HG02610 (cell line): Measurements from ENCODE around the gene THADA.
"Not testable (repeated sequence)": the region's sequence is repeated elsewhere in the genome, so short reads cannot be mapped to it uniquely, and the experiment has no call there.

Experiments used
- ATAC-seq: cut with Tn5 transposase; IDR thresholded peaks from one replicate; pipeline ENCODE4 v1.9.1; 2021; ENCODE audit warnings: mild to moderate bottlenecking, moderate library complexity; ENCODE audit not compliant: unreplicated experiment

Gene THADA

DNA sequence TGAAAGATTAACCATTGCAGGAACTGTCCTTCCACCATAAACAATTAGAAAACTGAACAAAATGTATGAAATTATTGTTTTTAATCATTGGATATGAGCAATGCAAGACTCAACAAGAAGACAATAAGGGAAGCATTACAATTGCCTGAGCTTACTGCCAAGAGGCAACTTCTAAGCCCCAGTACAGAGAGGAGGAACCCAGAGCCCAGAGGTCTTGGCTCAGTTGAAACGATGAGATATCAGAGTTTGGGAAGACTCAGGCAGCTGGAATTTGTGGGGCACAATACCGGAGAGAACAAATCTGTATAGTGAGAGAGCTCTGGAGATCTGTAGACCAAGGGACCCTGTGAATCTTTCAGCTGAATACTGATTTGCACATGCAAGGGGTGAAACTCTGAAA lies 288.8 kb downstream of the THADA start:
- no peak for ATAC-seq

DNA sequence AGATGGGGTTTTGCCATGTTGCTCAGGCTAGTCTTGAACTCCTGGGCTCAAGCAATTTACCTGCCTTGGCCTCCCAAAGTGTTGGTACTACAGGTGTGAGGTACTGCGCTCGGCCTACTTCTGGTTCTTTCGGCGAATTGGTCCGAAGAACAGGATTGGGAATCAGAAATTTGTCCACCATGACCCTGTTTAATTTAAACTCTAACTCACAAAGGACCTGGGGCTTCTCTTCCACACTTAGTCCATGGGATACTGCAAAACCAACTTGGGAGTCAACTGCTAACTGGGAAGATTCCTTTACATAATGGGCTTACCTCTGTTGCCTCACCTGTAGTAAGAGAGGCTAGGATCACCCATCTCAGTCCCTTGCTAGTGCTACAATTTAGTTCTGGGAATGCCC lies 289.6 kb downstream of the THADA start:
- no peak for ATAC-seq

DNA sequence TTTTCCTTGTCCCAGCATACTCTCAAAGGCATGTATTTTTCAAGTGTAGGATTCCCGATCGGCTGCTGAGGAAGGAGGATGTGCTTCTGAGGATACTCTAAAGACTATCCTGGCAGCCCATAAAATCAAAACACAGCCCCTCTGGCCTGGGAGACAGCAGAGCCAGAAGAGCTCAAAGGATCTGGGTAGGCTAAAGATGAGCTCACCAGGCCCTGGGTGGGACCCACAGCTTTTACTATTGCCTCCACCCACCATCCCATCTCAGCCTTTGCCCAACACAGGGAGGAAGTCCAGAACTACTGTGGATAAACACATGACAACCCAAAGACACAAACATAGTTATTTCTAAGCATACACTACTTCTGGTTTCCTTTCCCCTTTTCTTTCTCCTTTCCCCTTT lies 290.3 kb downstream of the THADA start:
- no peak for ATAC-seq

DNA sequence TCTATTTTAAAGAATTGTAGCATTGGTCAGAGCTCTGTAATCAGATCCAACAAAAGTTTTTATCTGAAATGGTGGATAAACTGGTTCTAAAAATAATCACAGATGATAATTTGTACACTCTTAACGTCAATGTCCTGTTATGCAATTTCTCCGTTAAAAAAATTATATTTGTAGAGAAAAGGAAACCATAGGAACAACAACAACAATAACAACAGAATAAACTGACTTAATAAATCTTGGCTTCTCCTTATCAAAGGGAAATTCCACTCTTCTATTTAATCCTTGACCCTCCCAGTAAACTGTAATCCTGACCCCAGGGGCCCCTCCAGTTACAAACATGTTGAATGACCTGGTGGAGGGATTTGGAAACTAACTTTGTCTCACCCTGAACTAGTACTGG lies 290.8 kb downstream of the THADA start:
- ATAC-seq, result no peak

DNA sequence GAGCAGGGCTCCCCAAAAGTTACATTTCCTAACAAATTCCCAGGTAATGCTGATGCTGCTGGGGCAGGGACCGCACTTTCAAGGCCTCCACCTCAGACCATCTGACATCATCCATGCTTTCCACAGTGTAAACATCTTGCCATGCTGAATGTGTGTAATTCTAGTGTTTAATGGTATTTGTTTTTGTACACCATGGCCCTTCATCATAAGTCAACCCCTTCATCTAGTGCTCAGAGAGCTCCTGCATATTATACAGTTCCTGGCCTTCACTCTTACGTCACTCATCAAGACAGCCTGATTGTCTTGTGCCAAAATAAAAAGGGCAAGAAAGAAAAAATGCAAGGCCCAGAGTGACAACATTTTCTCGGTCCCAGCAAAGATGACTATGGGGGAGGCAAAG lies 291.9 kb downstream of the THADA start:
- ATAC-seq, result no peak

DNA sequence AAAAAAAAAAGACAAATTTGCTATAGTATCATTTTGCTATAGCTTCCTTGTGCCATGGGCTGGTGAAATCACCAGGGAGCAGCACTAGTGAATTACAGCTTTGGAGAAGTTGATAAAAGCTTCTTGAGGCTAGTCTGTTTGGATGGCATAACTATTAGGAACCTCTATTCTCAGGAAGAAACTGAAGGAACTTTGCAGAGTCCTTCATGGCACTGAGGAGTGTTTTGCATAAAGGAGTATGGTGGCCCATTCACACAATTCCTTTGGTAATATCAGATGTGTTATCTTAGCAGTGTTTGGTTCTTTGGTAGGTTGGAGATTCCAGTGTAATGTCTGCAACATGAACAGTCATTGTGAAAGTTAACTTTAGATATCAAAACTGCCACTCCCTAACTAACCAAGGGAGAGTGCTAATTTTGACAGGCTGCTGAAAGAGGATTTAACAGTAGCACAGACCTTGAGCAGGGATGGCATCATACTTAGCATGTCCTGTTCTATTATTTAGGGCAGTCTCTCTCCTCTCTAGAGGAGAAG lies 292.8 kb downstream of the THADA start:
- ATAC-seq, result no peak

DNA sequence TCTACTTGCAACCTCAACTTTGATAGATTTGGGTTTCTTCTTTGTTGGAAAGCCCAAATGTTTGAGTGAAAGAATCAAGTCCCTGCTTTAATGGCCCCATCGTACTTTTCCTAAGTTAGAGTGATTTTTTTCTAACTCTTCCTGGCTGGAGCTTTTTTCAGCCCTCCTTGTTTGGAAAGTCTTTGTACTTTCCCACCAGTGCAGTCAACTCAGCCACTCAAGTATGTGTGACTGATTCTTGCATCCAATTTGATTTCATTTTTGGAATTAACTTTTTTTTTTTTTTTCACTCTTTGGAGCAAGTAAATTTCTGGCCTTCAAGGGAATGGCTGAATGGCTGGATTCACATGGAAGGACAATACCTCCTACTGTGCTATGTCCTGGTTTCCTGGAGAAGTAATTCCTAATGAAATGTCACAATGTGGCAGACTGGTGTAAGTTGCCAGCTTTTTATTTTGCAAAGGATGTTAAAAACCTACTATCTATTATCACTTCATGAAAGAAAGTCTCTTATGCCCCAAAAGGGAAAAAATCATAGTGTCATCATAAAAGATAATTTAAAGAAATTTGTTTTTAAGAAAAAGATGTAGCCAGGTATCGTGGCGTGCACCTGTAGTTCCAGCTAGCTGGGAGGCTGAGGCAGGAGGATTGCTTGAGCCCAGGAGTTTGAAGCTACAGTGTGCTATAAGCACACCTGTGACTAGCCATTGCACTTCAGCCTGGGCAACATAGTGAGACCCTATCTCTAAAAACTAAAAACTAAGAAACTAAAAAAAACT lies 293.5 kb downstream of the THADA start:
- ATAC-seq, result no peak

DNA sequence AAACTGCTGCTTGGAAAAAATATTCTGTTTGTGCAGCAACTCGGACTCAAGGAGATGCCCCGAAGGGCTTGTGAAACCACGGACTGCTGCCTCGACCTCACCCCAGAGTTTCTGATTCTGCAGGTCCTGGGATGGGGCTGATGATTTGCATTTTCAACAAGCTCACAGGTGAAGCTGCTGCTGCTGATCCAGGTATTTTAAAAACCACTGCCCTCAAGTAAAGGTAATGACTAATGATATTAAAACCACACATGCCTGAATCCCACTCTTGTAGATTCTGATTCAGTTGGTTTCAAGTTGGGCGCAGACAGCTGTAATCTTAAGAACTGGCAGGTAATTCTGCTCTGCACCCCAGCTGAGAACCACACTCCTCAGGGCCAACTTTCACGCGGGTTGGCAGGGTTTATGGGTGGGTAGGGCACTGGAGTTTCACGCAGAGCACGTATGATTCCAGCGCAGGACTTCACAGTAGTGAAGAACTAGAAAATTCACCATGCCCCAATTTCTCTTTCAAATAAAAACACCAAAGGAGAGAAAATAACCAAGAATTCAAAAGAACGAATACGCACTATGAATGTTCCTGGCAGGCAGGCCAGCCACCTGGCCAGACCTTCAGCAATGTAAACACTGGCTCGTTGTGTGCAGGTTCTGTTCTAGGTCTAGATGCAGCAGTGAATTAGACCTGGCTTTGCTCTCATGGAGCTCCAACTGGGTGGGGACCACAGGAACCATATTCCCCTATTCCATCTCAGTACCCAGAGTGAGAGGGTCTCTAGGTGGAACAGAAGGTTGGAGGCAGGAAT lies 294.9 kb downstream of the THADA start:
- ATAC-seq, result no peak

DNA sequence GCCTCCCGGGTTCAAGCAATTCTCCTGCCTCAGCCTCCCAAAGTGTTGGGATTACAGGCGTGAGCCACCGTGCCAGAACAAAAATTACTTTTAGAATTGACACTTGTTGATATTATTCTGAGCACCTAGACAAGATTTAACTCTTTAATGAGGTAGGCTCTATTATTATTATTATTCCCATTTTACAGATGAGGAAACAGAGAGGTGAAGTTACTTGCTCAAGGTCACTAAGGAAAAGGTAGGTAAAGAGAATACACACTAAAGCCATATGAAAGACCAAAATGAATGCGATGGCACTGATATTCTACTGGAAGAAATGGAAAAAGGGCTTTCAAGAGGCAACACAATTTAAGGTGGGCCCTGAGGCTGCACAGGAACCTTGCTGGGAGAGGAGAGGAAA lies 295.6 kb downstream of the THADA start:
- no peak for ATAC-seq

DNA sequence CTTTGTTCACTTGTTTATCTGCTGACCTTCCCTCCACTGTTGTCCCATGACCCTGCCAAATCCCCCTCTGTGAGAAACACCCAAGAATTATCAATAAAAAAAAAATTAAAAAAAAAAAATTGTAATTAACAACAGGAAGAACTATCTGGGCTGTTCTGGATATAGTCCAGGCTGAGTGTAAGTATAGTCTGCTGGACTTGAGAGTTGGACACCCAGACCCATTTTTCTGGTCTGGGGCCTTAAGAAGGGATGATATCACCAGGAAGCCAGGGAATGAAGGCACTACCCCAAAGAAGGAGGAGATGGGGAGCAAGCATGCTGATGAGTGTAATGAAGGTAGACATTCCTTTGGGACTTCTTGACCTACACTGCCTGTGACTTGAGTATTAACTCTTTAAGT lies 297.3 kb downstream of the THADA start:
- ATAC-seq, result no peak

DNA sequence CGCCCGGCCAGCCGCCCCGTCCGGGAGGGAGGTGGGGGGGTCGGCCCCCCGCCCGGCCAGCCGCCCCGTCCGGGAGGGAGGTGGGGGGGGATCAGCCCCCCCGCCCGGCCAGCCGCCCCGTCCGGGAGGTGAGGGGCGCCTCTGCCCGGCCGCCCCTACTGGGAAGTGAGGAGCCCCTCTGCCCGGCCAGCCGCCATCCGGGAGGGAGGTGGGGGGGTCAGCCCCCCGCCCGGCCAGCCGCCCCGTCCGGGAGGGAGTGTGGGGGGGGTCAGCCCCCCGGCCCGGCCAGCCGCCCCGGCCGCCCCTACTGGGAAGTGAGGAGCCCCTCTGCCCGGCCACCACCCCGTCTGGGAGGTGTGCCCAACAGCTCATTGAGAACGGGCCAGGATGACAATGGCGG lies 298.1 kb downstream of the THADA start:
- not testable (repeated sequence) for ATAC-seq

DNA sequence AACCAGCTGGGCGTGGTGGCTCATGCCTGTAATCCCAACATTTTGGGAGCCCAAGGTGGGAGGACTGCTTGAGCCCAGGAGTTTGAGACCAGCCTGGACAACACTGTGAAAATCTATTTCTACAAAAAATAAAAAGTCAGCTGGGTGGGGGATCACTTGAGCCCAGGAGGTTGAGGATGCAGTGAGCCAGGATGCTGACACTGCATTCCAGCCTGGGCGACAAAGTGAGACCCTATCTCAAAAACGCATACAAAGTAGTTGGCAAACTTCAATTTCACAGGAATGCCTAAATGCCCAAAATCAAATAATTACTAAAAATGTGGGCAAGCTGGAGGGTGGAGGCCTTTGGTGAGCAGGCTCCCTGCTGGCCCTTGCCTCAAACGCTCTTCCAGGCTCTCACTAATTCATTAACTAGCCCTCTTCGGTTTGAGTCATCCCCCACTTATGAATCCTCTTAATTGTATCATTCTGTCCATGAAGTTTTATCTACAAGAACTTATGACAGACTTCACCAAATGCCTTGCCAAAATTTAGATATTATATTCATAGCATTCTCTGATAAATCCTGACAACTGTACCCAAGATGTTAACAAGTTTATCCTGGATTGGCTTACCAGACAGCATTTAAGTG lies 300.8 kb downstream of the THADA start:
- ATAC-seq, result no peak

DNA sequence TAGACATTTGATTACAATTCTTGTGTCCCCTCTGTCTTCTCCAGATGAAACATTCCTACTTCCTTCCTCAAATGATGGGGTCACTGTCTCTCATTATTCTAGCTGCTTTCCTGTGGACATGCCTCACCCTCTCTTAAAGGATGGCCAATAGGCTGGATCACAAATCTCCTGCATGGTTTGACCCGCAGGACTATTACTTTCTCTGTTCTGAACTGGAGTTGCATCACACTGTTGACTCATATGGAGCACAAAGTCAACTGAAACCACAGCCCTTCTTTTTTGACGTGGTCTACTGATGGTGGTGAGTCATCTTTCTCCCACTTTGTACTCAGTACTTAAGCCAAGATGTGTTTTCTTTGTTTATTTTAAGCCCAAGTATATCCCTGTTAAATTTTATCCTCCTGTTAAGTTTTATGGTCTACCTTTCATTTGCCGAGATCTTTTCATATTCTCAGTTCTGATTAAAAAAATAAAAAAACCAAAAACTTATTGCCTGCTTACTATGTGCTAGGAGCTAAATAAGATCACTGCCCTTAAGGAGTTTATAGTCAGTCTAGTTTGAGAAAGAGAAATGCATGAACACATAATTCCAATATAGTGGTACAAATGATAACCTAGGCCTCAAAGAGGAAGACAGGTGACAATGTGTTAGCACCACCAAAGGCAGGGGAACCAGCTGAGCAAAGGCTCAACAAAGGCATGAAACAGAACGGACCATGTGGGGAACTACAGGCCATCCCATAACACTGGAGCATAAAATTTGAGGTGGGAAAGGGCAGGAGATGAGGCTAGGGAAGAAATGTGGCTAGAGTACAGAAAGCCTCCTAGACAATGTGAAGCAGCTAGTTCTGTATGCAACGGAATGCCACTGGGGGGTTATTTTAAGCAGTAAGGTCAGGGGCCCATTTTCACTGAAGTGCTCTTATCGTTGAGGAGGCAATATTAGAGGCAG lies 301.8 kb downstream of the THADA start:
- peak; percentile 100 for ATAC-seq

DNA sequence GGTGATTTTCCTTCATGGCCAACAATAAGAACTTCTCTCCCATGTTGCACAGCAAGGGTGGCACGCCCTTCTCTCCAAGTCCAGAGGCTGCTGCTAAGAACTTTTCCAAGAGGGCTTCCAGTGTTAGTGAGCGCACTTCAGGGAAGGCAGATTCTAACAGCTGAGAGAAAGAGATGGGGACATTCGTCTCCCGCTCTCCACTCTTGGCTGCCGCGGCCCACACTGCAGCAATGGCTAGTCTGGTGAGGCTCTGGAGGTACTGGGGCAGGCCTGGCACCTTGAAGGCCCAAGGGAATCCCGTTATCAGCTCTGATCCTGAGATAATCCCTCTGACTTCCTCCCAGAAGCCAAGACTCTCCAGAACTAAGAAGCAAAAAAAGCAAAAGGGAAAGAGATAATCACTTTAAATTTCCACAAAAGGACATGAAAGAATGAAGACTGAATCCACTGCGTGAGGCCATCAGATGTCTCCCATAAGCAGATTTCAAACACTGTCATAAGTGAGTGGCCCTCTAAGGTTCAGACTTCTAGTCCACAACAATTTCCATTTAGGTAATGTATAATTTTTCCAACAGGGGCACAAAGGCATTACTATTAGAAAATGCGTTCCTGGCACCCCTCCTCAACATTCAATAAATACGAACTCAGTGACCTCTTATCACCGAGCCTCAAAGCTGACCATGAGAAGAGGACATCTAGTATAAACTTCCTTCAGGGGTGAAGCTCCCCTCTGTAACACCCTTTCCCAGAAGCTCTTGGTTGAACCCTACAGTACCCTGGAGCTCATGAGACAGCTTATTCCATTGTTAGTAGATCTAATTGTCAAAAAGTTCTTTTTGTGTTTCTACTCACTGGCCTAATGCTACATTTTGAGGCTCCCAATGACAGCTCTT lies 302.7 kb downstream of the THADA start:
- ATAC-seq, result no peak

DNA sequence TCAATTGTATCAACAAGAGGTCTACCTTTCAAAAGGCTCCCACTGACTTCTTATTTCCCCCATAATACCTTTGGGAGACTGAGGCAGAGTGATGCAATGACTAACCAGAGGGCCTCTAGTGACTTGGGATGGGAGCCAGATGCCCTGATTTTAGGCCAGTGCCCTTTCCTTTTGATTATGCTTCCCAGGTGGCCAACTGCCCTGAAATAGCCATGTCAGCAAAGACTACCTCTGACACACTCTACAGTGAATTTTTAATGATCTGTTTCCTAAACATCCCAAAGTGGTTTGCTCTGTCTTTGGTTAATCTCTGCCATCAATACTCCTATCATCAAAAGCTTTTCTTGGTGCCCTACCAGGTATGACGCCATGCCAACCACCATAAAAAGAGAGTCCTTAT lies 303.5 kb downstream of the THADA start:
- ATAC-seq, result no peak

DNA sequence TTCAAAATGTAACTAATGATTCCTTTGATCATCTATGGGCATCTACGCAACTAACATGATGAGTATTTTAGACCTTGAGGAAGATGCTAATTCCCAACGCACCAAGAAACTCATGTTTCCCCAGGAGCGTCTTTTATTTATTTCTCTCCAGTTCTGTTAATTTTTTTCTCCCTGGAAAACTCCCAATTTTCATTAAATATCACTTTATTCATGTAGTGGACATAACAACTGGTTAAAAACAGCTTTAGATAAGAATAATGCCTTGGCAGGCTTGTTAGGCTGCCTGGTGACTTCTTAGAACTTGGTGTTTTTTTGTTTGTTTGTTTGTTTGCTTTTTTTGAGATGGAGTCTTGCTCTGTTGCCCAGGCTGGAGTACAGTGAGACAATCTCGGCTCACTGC lies 306.5 kb downstream of the THADA start:
- no peak for ATAC-seq

DNA sequence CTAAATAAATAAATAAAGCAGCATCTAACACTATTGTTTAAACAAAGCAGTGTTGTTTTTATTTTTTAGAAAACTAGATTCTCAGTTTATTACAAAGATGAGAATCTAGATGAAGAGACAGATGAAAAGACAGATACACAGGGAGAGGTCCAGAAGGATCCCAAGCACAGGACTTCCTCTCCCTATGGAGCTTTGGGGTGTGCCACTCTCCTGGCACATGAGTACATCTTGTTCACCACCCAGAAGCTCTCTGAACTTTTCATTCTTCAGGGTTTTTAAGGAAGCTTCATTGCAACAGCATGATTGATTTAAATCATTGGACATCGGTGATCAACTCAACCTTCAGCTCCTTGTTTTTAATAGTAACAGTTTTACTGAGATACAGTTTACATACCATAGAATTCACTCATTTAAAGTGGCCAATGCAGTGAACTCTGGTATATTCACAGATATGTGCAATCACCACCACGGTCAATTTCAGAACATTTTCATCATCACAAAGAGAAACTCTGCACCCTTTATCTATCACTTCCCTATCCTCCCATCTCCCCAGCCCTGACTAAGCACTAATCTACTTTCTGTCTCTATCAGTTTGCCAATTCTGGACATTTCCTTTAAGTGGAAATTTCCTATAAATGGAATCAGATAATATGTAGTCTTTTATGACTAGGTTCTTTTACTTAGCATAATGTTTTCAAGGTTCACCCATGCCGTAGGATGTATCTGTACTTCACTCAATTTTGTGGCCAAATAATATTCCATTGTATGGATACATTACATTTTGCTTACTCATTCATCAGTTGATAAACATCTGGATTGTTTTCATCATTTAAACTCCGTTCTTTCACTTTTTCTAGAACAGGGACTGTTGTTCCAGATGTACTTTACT lies 307.2 kb downstream of the THADA start:
- no peak for ATAC-seq

DNA sequence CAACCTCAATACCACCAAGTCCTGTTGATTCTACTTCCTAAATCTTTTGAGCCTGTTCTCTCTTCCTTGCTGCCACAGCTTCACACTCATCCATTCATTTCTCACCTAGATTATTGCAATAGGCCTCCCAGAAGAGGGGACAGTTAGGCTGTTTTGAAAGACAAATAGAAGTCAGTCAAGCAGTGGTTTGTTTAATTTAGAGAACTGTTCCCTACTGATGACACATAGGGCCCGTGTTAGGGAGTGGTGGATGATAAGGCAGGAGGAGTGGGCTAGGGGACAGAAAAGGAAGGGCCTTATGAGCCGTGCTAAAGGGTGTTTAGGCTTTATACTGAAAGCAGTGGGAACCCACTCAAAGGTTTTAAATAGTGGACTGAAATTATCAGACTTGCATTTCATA lies 309.9 kb downstream of the THADA start:
- ATAC-seq, result no peak

DNA sequence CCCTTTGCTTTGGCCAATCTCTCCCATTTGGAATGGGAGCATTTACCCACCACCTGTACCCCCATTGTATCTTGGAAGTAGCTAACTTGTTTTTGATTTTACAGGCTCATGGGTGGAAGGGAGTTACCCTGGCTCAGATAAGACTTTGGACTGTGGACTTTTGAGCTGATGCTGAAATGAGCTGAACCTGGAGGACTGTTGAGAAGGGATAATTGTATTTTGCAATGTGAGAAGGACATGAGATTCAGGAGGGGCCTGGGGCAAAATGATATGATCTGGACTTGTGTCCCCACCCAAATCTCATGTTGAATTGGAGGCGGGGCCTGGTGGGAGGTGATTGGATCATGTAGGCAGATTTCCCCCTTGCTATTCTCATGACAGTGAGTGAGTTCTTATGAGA lies 310.9 kb downstream of the THADA start:
- no peak for ATAC-seq
